ENCODE results near the gene C4BPB. TPM values are rescaled to one million over a fixed set of nuclear protein-coding genes. Genes with fewer than 3 reads are reported as not detected.

The C4BPB gene
- total RNA-seq, 4 donors from 2014 or later, result 5.3 to 18.1 (median 8.6) TPM; not detected in 1

GRCh38 chr1:207078578-207079132 lies 10.0 kb upstream of the C4BPB start:
- no peak overlapping the region for H3K4me3 ChIP-seq
- H3K4me1 ChIP-seq, result no peaks in the 10 kb centered on the region
- no peak for TF ChIP-seq POLR2A (IDR thresholded peaks at IDR 0.05)
- TF ChIP-seq, protein P1, sequence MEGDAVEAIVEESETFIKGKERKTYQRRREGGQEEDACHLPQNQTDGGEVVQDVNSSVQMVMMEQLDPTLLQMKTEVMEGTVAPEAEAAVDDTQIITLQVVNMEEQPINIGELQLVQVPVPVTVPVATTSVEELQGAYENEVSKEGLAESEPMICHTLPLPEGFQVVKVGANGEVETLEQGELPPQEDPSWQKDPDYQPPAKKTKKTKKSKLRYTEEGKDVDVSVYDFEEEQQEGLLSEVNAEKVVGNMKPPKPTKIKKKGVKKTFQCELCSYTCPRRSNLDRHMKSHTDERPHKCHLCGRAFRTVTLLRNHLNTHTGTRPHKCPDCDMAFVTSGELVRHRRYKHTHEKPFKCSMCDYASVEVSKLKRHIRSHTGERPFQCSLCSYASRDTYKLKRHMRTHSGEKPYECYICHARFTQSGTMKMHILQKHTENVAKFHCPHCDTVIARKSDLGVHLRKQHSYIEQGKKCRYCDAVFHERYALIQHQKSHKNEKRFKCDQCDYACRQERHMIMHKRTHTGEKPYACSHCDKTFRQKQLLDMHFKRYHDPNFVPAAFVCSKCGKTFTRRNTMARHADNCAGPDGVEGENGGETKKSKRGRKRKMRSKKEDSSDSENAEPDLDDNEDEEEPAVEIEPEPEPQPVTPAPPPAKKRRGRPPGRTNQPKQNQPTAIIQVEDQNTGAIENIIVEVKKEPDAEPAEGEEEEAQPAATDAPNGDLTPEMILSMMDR (IDR thresholded peaks at IDR 0.05), result no peak
- no peak for DNase-seq
- no peaks in the 10 kb centered on the region for H3K27me3 ChIP-seq
- peaks cover 0 to 26% (median 0%) of the 10 kb centered on the region in 3 donors for H3K36me3 ChIP-seq
- no peak overlapping the region for H3K27ac ChIP-seq
- no peaks in the 10 kb centered on the region for H3K9me3 ChIP-seq

- no peak for DNase-seq
- Histone ChIP-seq H3K9me3 (no peaks in the 10 kb centered on the region), H3K27ac (no peak overlapping the region), H3K4me3 (no peak overlapping the region), H3K27me3 (no peaks in the 10 kb centered on the region), H3K36me3 (peaks cover 0 to 16% (median 0%) of the 10 kb centered on the region in 3 donors), H3K4me1 (peaks cover 0 to 4% (median 2%) of the 10 kb centered on the region in 4 donors)
- TF ChIP-seq, protein P1 (IDR thresholded peaks at IDR 0.05), result no peak
- no peak for TF ChIP-seq POLR2A (IDR thresholded peaks at IDR 0.05)
Observed at GRCh38 chr1:207079706-207080241, 8.9 kb upstream of the C4BPB start.

- no peak overlapping the region for H3K4me3 ChIP-seq
- no peaks in the 10 kb centered on the region for H3K9me3 ChIP-seq
- H3K36me3 ChIP-seq, result peaks cover 0 to 7% (median 0%) of the 10 kb centered on the region in 3 donors
- H3K27ac ChIP-seq, result no peak overlapping the region
- H3K27me3 ChIP-seq, result no peaks in the 10 kb centered on the region
- peaks cover 0 to 6% (median 3%) of the 10 kb centered on the region in 4 donors for H3K4me1 ChIP-seq
- DNase-seq, result no peak
- no peak for TF ChIP-seq POLR2A (IDR thresholded peaks at IDR 0.05)
- TF ChIP-seq, protein P1 (IDR thresholded peaks at IDR 0.05), result no peak
Observed at GRCh38 chr1:207081088-207081487, 7.6 kb upstream of the C4BPB start.

- TF ChIP-seq POLR2A (IDR thresholded peaks at IDR 0.05), result no peak
- TF ChIP-seq, protein P1 (IDR thresholded peaks at IDR 0.05), result no peak
- Histone ChIP-seq H3K9me3 (no peaks in the 10 kb centered on the region), H3K36me3 (peaks cover 0 to 7% (median 0%) of the 10 kb centered on the region in 3 donors), H3K27me3 (no peaks in the 10 kb centered on the region), H3K4me1 (peaks cover 0 to 6% (median 3%) of the 10 kb centered on the region in 4 donors), H3K4me3 (no peak overlapping the region), H3K27ac (no peak overlapping the region)
- no peak for DNase-seq
Observed at GRCh38 chr1:207081806-207082205, 6.9 kb upstream of the C4BPB start.

DNA sequence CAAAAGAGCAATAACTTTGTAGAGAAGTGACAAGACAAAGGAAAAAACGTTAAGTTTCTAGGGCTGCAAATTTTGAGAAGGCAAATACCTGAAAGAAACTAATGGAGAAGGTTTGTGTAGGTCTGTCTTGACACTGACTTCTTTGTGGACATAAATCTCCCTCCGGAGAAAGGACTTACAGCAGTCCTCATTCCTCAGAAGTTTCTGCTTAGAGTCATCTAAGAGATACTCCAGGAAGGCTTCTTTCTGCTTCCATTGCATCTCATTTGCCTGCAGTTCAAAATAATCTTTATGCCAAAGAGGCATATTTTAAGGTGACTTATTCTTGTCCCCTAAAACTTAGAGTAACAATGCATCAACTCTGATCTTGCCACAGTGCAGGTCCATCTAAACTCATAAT lies 4.4 kb upstream of the C4BPB start:
- no peak for TF ChIP-seq POLR2A (IDR thresholded peaks at IDR 0.05)
- TF ChIP-seq, protein P1 (IDR thresholded peaks at IDR 0.05), result no peak
- H3K27me3 ChIP-seq, result no peaks in the 10 kb centered on the region
- peaks cover 0 to 6% (median 3%) of the 10 kb centered on the region in 4 donors for H3K4me1 ChIP-seq
- H3K9me3 ChIP-seq, result no peaks in the 10 kb centered on the region
- H3K4me3 ChIP-seq, result no peak overlapping the region
- H3K27ac ChIP-seq, result no peak overlapping the region
- DNase-seq, result no peak
- H3K36me3 ChIP-seq, result no peaks in the 10 kb centered on the region

Measured in Peyer's patch (tissue), 4 donors.